Subcutaneous adipose tissue (tissue), 4 donors: ENCODE data around the gene ARRB1. TPM values are rescaled to one million over a fixed set of nuclear protein-coding genes. Genes with fewer than 3 reads are reported as not detected.

Source experiments
- small RNA-seq: library from RNA; depleted of rRNA; stranded (forward); fragments of <200 nt; gene quantifications from one replicate; pipeline ENCODE3, GENCODE V24; 2016
- total RNA-seq, 4 donors: library from RNA; depleted of rRNA; stranded (reverse); fragments of >200 nt; gene quantifications; one replicate each; pipeline ENCODE4 v1.1.0, GENCODE V29; 2016
- TF ChIP-seq, protein P1 (sequence below): fragments of 450-650 bp; IDR thresholded peaks from one replicate; pipeline ENCODE4 v1.5.1; 2016; ENCODE audit warnings: low read depth, mild to moderate bottlenecking, control low read depth, antibody characterized with exemption, moderate library complexity

The ARRB1 gene
- total RNA-seq, 4 donors from 2014 or later = 34.8 to 125 (median 63.0) TPM

DNA sequence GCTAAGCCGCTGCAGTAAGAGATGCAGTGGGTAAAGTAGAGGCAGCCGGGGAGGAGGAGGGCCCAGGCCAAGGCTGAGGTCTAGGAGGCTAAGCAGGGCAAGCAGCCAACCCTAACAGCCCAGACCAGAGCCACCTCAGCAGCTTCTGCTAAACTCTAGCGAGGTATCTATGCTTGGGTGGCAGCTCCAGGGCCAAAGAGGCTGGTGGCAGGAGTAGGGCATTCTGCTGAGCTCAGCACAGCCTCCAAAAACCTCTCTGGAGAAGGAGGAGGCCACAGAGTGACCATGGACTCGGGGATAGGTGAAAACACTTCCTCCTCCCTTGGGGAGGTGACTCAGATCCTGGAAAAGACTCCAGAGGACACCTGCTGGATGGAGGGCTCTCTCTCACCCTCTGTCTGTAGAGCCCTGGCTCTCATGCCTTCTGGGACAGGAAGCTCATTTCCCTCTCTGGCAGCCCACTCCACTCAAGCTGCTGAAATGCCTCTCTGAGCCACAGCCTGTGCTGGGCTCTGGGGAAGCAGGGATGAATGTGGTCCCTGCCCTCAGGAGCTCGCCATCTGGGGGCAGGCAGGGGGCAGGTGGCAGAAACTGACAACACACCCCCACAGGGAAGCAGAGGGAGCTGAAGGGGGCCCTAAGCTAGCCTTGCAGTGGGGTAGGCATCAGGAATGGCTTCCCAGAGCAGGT lies 127.4 kb downstream of the ARRB1 start:
- TF ChIP-seq, protein P1, sequence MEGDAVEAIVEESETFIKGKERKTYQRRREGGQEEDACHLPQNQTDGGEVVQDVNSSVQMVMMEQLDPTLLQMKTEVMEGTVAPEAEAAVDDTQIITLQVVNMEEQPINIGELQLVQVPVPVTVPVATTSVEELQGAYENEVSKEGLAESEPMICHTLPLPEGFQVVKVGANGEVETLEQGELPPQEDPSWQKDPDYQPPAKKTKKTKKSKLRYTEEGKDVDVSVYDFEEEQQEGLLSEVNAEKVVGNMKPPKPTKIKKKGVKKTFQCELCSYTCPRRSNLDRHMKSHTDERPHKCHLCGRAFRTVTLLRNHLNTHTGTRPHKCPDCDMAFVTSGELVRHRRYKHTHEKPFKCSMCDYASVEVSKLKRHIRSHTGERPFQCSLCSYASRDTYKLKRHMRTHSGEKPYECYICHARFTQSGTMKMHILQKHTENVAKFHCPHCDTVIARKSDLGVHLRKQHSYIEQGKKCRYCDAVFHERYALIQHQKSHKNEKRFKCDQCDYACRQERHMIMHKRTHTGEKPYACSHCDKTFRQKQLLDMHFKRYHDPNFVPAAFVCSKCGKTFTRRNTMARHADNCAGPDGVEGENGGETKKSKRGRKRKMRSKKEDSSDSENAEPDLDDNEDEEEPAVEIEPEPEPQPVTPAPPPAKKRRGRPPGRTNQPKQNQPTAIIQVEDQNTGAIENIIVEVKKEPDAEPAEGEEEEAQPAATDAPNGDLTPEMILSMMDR = no peak

DNA sequence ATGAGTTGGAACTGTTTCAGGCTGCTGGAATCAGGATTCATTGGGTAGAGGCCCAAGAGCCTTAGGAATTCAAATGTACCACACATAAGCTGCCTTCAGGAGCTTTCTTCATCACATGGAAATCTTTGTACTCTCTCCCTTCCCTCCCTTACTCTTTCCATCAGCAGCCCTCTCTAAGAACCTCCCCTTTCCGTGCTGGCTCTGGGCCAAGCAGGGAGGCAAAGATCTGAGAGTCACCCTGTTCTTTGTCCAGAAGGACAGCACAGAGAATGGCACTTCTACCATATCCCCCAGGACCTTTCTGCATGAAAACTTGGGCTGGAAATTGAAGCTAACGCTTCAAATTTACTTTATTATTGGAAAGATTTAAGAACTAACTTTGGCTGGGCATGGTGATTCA lies 131.6 kb downstream of the ARRB1 start:
- TF ChIP-seq, protein P1 = no peak

DNA sequence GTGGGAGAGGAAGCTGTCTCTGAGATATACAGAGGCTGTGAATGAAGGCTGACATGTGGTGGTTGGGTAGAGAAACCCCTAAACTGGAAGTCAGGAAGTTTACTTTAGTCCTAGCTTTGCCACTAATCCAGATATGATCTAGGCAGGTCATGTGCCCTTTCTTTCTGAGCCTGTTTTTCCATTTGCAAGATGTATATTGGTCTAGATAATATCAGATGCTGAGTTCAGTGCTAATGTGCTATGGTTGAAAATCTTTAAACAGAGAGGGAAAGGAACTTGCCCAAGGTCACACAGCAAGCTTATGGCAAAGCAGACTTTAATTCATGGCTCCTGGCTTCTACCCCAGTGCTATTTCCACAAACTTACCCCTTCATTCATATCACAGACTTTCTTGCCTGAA lies 136.6 kb downstream of the ARRB1 start:
- TF ChIP-seq, protein P1 = no peak

DNA sequence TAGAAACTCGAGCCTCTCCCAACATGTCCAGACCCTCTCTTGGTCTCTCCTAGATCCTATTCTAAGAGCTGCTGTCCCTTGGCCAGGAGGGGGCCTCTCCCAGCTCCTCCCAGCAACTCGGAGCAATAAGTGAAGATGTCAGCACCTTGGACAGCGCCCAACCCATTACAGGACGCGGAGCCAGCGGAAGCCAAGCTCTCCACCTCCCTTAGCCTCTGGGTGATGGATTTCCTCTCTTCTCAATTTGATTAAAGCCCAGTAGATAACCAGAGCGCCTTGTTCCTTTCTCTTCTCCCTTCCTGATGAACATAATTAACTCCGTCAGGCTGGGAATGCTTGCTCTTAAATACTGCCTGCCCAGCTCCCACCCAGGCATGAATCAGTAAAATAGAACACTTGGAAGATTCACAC lies 137.0 kb downstream of the ARRB1 start:
- TF ChIP-seq, protein P1 = no peak

Small RNAs within 50 kb of the gene (small RNA-seq; reads per million reads assigned to genes)
- 4.9 reads per million, percentile 76 among the genes with 10 or more reads in this experiment for gene MIR326
- not detected for gene SNORD15A

Other genes with a start within 250 kb of the ARRB1 start
- 100 to 1,000 TPM in 1 of 4 donors, 10 to 100 TPM in 3; 68.8 to 148 (median 85.3) TPM for gene SLCO2B1, start 200.6 kb downstream of the ARRB1 start, total RNA-seq
- gene TPBGL, start 110.9 kb downstream of the ARRB1 start, total RNA-seq = under 1 TPM in 2 of 4 donors, not detected in 2; 0.22 to 0.65 TPM
- gene RPS3, start 47.9 kb upstream of the ARRB1 start, total RNA-seq = 100 to 1,000 TPM; 529 to 907 (median 716) TPM
- gene KLHL35, start 81.5 kb upstream of the ARRB1 start, total RNA-seq = 1 to 10 TPM in 2 of 4 donors, under 1 TPM in 1, not detected in 1; 0.82 to 1.3 (median 1.1) TPM
- 10 to 100 TPM; 19.2 to 96.8 (median 32.6) TPM for gene GDPD5, start 174.3 kb upstream of the ARRB1 start, total RNA-seq
- 100 to 1,000 TPM; 149 to 226 (median 173) TPM for gene SERPINH1, start 210.6 kb upstream of the ARRB1 start, total RNA-seq